HepG2 (cell line): ENCODE data around the gene NOL4L. TPM values are rescaled to one million over a fixed set of nuclear protein-coding genes. Genes with fewer than 3 reads are reported as not detected.
A peak's percentile ranks its signal among the peaks of the same experiment; 100 is the strongest.

Experiments
- ARID5B ChIP-seq: IDR thresholded peaks from 2 replicates; pipeline ENCODE4 v1.4.0; 2020; ENCODE audit warnings: mild to moderate bottlenecking, missing genetic modification reagents
- CREB3 ChIP-seq: sonication (generic); formaldehyde crosslinking; IDR thresholded peaks from 2 replicates; pipeline ENCODE4 v1.5.0; 2020; ENCODE audit warnings: missing genetic modification reagents
- IKZF5 ChIP-seq: IDR thresholded peaks from 2 replicates; pipeline ENCODE4 v1.6.1; 2018; ENCODE audit warnings: missing genetic modification reagents, mild to moderate bottlenecking, missing compliant biosample characterization
- KDM6A ChIP-seq: IDR thresholded peaks from 2 replicates; pipeline ENCODE4 v1.6.1; 2016; ENCODE audit warnings: low read depth
- KLF13 ChIP-seq: sonication (generic); formaldehyde crosslinking; IDR thresholded peaks from 2 replicates; pipeline ENCODE4 v1.4.0; 2020; ENCODE audit warnings: mild to moderate bottlenecking, missing genetic modification reagents
- KMT2A ChIP-seq: sonication (generic); formaldehyde crosslinking; IDR thresholded peaks from 2 replicates; pipeline ENCODE4 v1.4.0; 2020; ENCODE audit warnings: missing genetic modification reagents
- SAP130 ChIP-seq: IDR thresholded peaks from 2 replicates; pipeline ENCODE4 v1.6.1; 2016; ENCODE audit warnings: low read depth
- SMYD3 ChIP-seq: sonication (generic); formaldehyde crosslinking; IDR thresholded peaks from 2 replicates; pipeline ENCODE4 v1.8.1; 2023; ENCODE audit warnings: mild to moderate bottlenecking, missing genetic modification reagents
- THAP11 ChIP-seq: IDR thresholded peaks from 2 replicates; pipeline ENCODE4 v1.6.1; 2016; ENCODE audit warnings: missing biosample characterization, missing genetic modification reagents
- THAP7 ChIP-seq: sonication (generic); formaldehyde crosslinking; IDR thresholded peaks from 2 replicates; pipeline ENCODE4 v1.8.1; 2023; ENCODE audit warnings: mild to moderate bottlenecking, missing genetic modification reagents
- THRA ChIP-seq: sonication (generic); formaldehyde crosslinking; IDR thresholded peaks from 2 replicates; pipeline ENCODE4 v1.4.0; 2020; ENCODE audit warnings: missing genetic modification reagents, borderline replicate concordance
- ZBTB44 ChIP-seq: sonication (generic); formaldehyde crosslinking; IDR thresholded peaks from 2 replicates; pipeline ENCODE4 v1.4.0; 2020; ENCODE audit warnings: missing genetic modification reagents
- ZFX ChIP-seq: sonication (generic); formaldehyde crosslinking; IDR thresholded peaks from 2 replicates; pipeline ENCODE4 v1.4.0; 2020; ENCODE audit warnings: mild to moderate bottlenecking, low read depth, missing genetic modification reagents, moderate library complexity
- ZNF17 ChIP-seq: sonication (generic); formaldehyde crosslinking; IDR thresholded peaks from 2 replicates; pipeline ENCODE4 v1.5.0; 2020; ENCODE audit warnings: mild to moderate bottlenecking, missing genetic modification reagents
- ZNF570 ChIP-seq: sonication (generic); formaldehyde crosslinking; IDR thresholded peaks from 2 replicates; pipeline ENCODE4 v1.4.0; 2020; ENCODE audit warnings: mild to moderate bottlenecking, missing genetic modification reagents, borderline replicate concordance
- ZNF598 ChIP-seq: sonication (generic); formaldehyde crosslinking; IDR thresholded peaks from 2 replicates; pipeline ENCODE4 v1.5.1; 2020; ENCODE audit warnings: mild to moderate bottlenecking, missing genetic modification reagents, borderline replicate concordance
- ZNF704 ChIP-seq: sonication (generic); formaldehyde crosslinking; IDR thresholded peaks from 2 replicates; pipeline ENCODE4 v1.8.1; 2023; ENCODE audit warnings: mild to moderate bottlenecking, inconsistent platforms, moderate library complexity, missing genetic modification reagents, borderline replicate concordance
- ZNF772 ChIP-seq: sonication (generic); formaldehyde crosslinking; IDR thresholded peaks from 2 replicates; pipeline ENCODE4 v1.5.0; 2020; ENCODE audit warnings: mild to moderate bottlenecking, missing genetic modification reagents
- ZNF782 ChIP-seq: sonication (generic); formaldehyde crosslinking; IDR thresholded peaks from 2 replicates; pipeline ENCODE4 v1.4.0; 2020; ENCODE audit warnings: missing genetic modification reagents, mild to moderate bottlenecking, borderline replicate concordance
- polyA plus RNA-seq, 8 experiments: library from polyadenylated mRNA; depleted of rRNA in 3 of 8; stranded (reverse) in 7 of 8; unstranded in 1 of 8; fragments of >200 nt; fragmentation: Illumina TruSeq in 4 of 8; extraction: Trizol in 4 of 8; gene quantifications; 2 replicates each; pipeline versions ENCODE4 v1.2.1 to v1.2.3, GENCODE V29; 2011 to 2016; ENCODE audit warnings: low read depth in 4 of 8, missing spikeins in 1 of 8, mixed read lengths in 1 of 8; ENCODE audit not compliant: insufficient read depth in 1 of 8
- total RNA-seq, 5 experiments: library from RNA; depleted of rRNA; stranded (reverse); fragments of >200 nt; fragmentation: Illumina TruSeq; extraction: Trizol; gene quantifications; 2 replicates each; pipeline ENCODE4 v1.2.3, GENCODE V29; 2016; ENCODE audit warnings: low read depth in 1 of 5

Gene NOL4L
- total and polyA plus RNA-seq, 2 of the 13 experiments (the other 11 are each of a cell fraction or from before 2014, with no cell fraction given) = 16.6 to 35.4 TPM

GRCh38 chr20:32509639-32510066, 75.5 kb downstream of the NOL4L start (continued):
- TF ChIP-seq ZNF598 (CRISPR knock-in tag) (no peak), ZFX (CRISPR knock-in tag) (peak; percentile 82), KDM6A (CRISPR knock-in tag) (peak; percentile 6; the same call in 1 of the 2 replicates), ZNF17 (CRISPR knock-in tag) (no peak), ARID5B (CRISPR knock-in tag) (peak; percentile 89), IKZF5 (CRISPR knock-in tag) (peak; percentile 82), THRA (CRISPR knock-in tag) (peak; percentile 41; the same call in 1 of the 2 replicates), ZBTB44 (CRISPR knock-in tag) (no peak), KMT2A (CRISPR knock-in tag) (peak; percentile 17; the same call in 1 of the 2 replicates), SMYD3 (CRISPR knock-in tag) (peak; percentile 55; the same call in 1 of the 2 replicates), ZNF782 (no peak), THAP7 (0 out of 2 replicates have a peak, but pooled peaks have one; percentile 42), THAP11 (CRISPR knock-in tag) (peak; percentile 63), ZNF704 (CRISPR knock-in tag) (0 out of 2 replicates have a peak, but pooled peaks have one; percentile 59), KLF13 (CRISPR knock-in tag) (no peak), SAP130 (CRISPR knock-in tag) (peak; percentile 88), ZNF570 (CRISPR knock-in tag) (no peak), CREB3 (no peak), ZNF772 (CRISPR knock-in tag) (peak; percentile 50)
